Measurements from ENCODE around the gene SPG11. TPM values are rescaled to one million over a fixed set of nuclear protein-coding genes. Genes with fewer than 3 reads are reported as not detected.

The SPG11 gene
- total and polyA plus RNA-seq, 2 of the 13 experiments (the other 11 are each of a cell fraction or from before 2014, with no cell fraction given): 31.5 to 40.7 TPM

- Histone ChIP-seq H2AFZ (ENCODE audit: low read length) (no peak overlapping the region), H3K36me3 (replicated peaks in 1 of 2; ENCODE audit: control insufficient read depth in 1 of 2, insufficient read depth in 2 of 2, low read length in 2 of 2) (no peaks in the 10 kb centered on the region), H3K9ac (ENCODE audit: insufficient read depth, low read depth, low read length) (no peak overlapping the region), H3K4me2 (ENCODE audit: low read depth, low read length) (no peak overlapping the region), H3K79me2 (ENCODE audit: insufficient read depth, low read length) (no peaks in the 10 kb centered on the region), H3K4me1 (ENCODE audit: insufficient read depth, low read length) (no peaks in the 10 kb centered on the region), H3K27me3 (ENCODE audit: control insufficient read depth in 1 of 2, insufficient read depth in 2 of 2, low read length in 2 of 2) (no peaks in the 10 kb centered on the region; a peak in 1 of 5 replicates), H3K27ac (ENCODE audit: extremely low read length, insufficient read depth, low read length) (no peak overlapping the region), H3K4me3 (replicated peaks in 1 of 3; ENCODE audit: insufficient read depth in 1 of 3, low read depth in 2 of 3, low read length in 3 of 3) (no peak overlapping the region), H4K20me1 (ENCODE audit: insufficient read depth, low read length) (no peaks in the 10 kb centered on the region), H3K9me3 (ENCODE audit: low read length) (no peaks in the 10 kb centered on the region)
- ChIA-PET POLR2A (interaction anchor here (0.9 kb wide), 1 partner anchor 13 kb away, joined by 3 read pairs; the partner anchor contains the start of genes B2M and PATL2), CTCF (ENCODE audit: low intra/inter-chr PET ratio, low total read pairs) (no interaction called here)
- no TSS peak for BruUV-seq (replicated peaks)
- in situ Hi-C loops (cut with HindIII; ENCODE audit: extremely low pct_ligation_motif_present, low pct_unique_long_range_greater_than_20kb) (no loop called here), intact Hi-C loops (cut with micrococcal nuclease; ENCODE audit: unreplicated experiment) (no loop called here)
- no peak for ATAC-seq
- WGBS (ENCODE audit: low lambda C conversion rate): 53% methylated on average over 2 of the region's 2 CpGs
- no peak for DNase-seq (ENCODE audit: low spot score)
- TF ChIP-seq SYNCRIP (IDR thresholded peaks at IDR 0.05; ENCODE audit: insufficient read depth, low read depth, low read length): no peak
- TF ChIP-seq ZNF703 (CRISPR knock-in tag; IDR thresholded peaks at IDR 0.05; ENCODE audit: borderline replicate concordance): no peak
- no peak for TF ChIP-seq NAIF1 (CRISPR knock-in tag; IDR thresholded peaks at IDR 0.05; ENCODE audit: borderline replicate concordance)
- TF ChIP-seq ZFP62 (CRISPR knock-in tag; IDR thresholded peaks at IDR 0.05): no peak
- no peak for TF ChIP-seq SIN3A (IDR thresholded peaks at IDR 0.05; ENCODE audit: borderline replicate concordance, low read depth, low read length)
- no peak for TF ChIP-seq BRCA1 (CRISPR knock-in tag; IDR thresholded peaks at IDR 0.05)
- TF ChIP-seq PAWR (CRISPR knock-in tag; IDR thresholded peaks at IDR 0.05; ENCODE audit: borderline replicate concordance): no peak
- TF ChIP-seq HCFC1 (IDR thresholded peaks at IDR 0.05; ENCODE audit: low read depth, low read length): no peak
- TF ChIP-seq ZBTB7B (CRISPR knock-in tag; IDR thresholded peaks at IDR 0.05): no peak
- TF ChIP-seq RXRA (CRISPR knock-in tag; IDR thresholded peaks at IDR 0.05): no peak
- FAIRE-seq: no peak
Measured at GRCh38 chr15:44698641-44699040, 35.2 kb upstream of the SPG11 start.

GRCh38 chr15:44697014-44697413, 33.6 kb upstream of the SPG11 start:
- ChIA-PET POLR2A (no interaction called here), CTCF (ENCODE audit: low intra/inter-chr PET ratio, low total read pairs) (no interaction called here)
- FAIRE-seq (no peak), ATAC-seq (no peak), DNase-seq (ENCODE audit: low spot score) (no peak)
- no peaks in the 10 kb centered on the region; a peak in 1 of 5 replicates for H3K27me3 ChIP-seq (ENCODE audit: control insufficient read depth in 1 of 2, insufficient read depth in 2 of 2, low read length in 2 of 2)
- intact Hi-C loops (cut with micrococcal nuclease; ENCODE audit: unreplicated experiment) (no loop called here), in situ Hi-C loops (cut with HindIII; ENCODE audit: extremely low pct_ligation_motif_present, low pct_unique_long_range_greater_than_20kb) (no loop called here)
- no peak overlapping the region for H2AFZ ChIP-seq (ENCODE audit: low read length)
- no peaks in the 10 kb centered on the region for H3K79me2 ChIP-seq (ENCODE audit: insufficient read depth, low read length)
- no peaks in the 10 kb centered on the region for H4K20me1 ChIP-seq (ENCODE audit: insufficient read depth, low read length)
- no peaks in the 10 kb centered on the region for H3K9me3 ChIP-seq (ENCODE audit: low read length)
- no TSS peak for BruUV-seq (replicated peaks)
- no peak overlapping the region for H3K9ac ChIP-seq (ENCODE audit: insufficient read depth, low read depth, low read length)
- no peak overlapping the region for H3K4me3 ChIP-seq (replicated peaks in 1 of 3; ENCODE audit: insufficient read depth in 1 of 3, low read depth in 2 of 3, low read length in 3 of 3)
- H3K27ac ChIP-seq (ENCODE audit: extremely low read length, insufficient read depth, low read length): no peak overlapping the region
- H3K4me1 ChIP-seq (ENCODE audit: insufficient read depth, low read length): peaks cover 9% of the 10 kb centered on the region; the same call in 1 of the 2 replicates
- H3K36me3 ChIP-seq (replicated peaks in 1 of 2; ENCODE audit: control insufficient read depth in 1 of 2, insufficient read depth in 2 of 2, low read length in 2 of 2): no peaks in the 10 kb centered on the region
- no peak overlapping the region for H3K4me2 ChIP-seq (ENCODE audit: low read depth, low read length)
- TF ChIP-seq MYNN (CRISPR knock-in tag; IDR thresholded peaks at IDR 0.05; ENCODE audit: low read depth) (no peak), KIAA2018 (CRISPR knock-in tag; IDR thresholded peaks at IDR 0.05; ENCODE audit: borderline replicate concordance) (no peak), RAD51 (IDR thresholded peaks at IDR 0.05; ENCODE audit: borderline replicate concordance) (no peak)
